Measurements from ENCODE around the gene TMC5.

- TF ChIP-seq, protein P1, sequence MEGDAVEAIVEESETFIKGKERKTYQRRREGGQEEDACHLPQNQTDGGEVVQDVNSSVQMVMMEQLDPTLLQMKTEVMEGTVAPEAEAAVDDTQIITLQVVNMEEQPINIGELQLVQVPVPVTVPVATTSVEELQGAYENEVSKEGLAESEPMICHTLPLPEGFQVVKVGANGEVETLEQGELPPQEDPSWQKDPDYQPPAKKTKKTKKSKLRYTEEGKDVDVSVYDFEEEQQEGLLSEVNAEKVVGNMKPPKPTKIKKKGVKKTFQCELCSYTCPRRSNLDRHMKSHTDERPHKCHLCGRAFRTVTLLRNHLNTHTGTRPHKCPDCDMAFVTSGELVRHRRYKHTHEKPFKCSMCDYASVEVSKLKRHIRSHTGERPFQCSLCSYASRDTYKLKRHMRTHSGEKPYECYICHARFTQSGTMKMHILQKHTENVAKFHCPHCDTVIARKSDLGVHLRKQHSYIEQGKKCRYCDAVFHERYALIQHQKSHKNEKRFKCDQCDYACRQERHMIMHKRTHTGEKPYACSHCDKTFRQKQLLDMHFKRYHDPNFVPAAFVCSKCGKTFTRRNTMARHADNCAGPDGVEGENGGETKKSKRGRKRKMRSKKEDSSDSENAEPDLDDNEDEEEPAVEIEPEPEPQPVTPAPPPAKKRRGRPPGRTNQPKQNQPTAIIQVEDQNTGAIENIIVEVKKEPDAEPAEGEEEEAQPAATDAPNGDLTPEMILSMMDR (IDR thresholded peaks at IDR 0.05): no peak
- no peak for TF ChIP-seq EP300 (IDR thresholded peaks at IDR 0.05)
- TF ChIP-seq POLR2AphosphoS5 (IDR thresholded peaks at IDR 0.05): no peak
- no peak for TF ChIP-seq POLR2A (IDR thresholded peaks at IDR 0.05)
These were observed 50.6 kb downstream of the TMC5 start for GRCh38 chr16:19468300-19468699.
